Left ventricle myocardium inferior (tissue), 1 donor: ENCODE measurements around the gene SYT5. TPM values are rescaled to one million over a fixed set of nuclear protein-coding genes. Genes with fewer than 3 reads are reported as not detected.

ENCODE experiments used
- DNase-seq: peaks from one replicate; pipeline ENCODE4 v3.0.0-alpha.2; 2020
- H3K27ac ChIP-seq: fragments of 200-600 bp; replicated peaks from 2 replicates; pipeline ENCODE4 v1.8.0; 2021
- H3K27me3 ChIP-seq: fragments of 200-600 bp; 2 replicates; pipeline ENCODE4 v1.8.0; 2021; ENCODE audit warnings: low read depth
- H3K36me3 ChIP-seq: fragments of 200-600 bp; 2 replicates; pipeline ENCODE4 v1.8.0; 2021
- H3K4me1 ChIP-seq: fragments of 200-600 bp; 2 replicates; pipeline ENCODE4 v1.8.0; 2021
- H3K4me3 ChIP-seq: fragments of 200-600 bp; 2 replicates; pipeline ENCODE4 v1.8.0; 2021; ENCODE audit warnings: mild to moderate bottlenecking, moderate library complexity
- H3K9me3 ChIP-seq: fragments of 200-600 bp; replicated peaks from 2 replicates; pipeline ENCODE4 v1.8.0; 2021
- CTCF ChIP-seq: fragments of 200-600 bp; IDR thresholded peaks from 2 replicates; pipeline ENCODE4 v1.8.0; 2021; ENCODE audit warnings: antibody characterized with exemption, mild to moderate bottlenecking, borderline replicate concordance
- intact Hi-C: fragments of 100-400 bp; cut with micrococcal nuclease; formaldehyde crosslinking; loops from one replicate; pipeline ENCODE4 v1.11.0; 2022
- microRNA-seq: library from miRNA; unstranded; fragments of <30 nt; microRNA quantifications from one replicate; pipeline ENCODE4 v1.2.0, GENCODE V29; 2020
- total RNA-seq: library from RNA; stranded (reverse); fragmentation: NEBNext Ultra II Directional; extraction: Animal tissue kit (Norgen Biotek cat#: 25700); gene quantifications from one replicate; pipeline ENCODE4 v1.2.1, GENCODE V29; 2021
- donor health status: DM: no; HTN: yes; CAD: no; lungs with severe emphysema.

The SYT5 gene
- total RNA-seq, 1 donor from 2014 or later, result not detected

GRCh38 chr19:55132453-55133129, 47.5 kb downstream of the SYT5 start:
- no peak overlapping the region for H3K27ac ChIP-seq
- H3K36me3 ChIP-seq, result peaks cover 11% of the 10 kb centered on the region
- no peak for DNase-seq
- peaks cover 42% of the 10 kb centered on the region for H3K27me3 ChIP-seq
- H3K9me3 ChIP-seq, result no peaks in the 10 kb centered on the region
- no peaks in the 10 kb centered on the region for H3K4me1 ChIP-seq
- TF ChIP-seq CTCF, result peak; percentile 15
- intact Hi-C loops, result no loop called here
- H3K4me3 ChIP-seq, result no peak overlapping the region

- no peak overlapping the region for H3K4me3 ChIP-seq
- peaks cover 33% of the 10 kb centered on the region for H3K27me3 ChIP-seq
- H3K4me1 ChIP-seq, result no peaks in the 10 kb centered on the region
- TF ChIP-seq CTCF, result no peak
- H3K9me3 ChIP-seq, result no peaks in the 10 kb centered on the region
- peaks cover 7% of the 10 kb centered on the region for H3K36me3 ChIP-seq
- no peak overlapping the region for H3K27ac ChIP-seq
- DNase-seq, result no peak
- intact Hi-C loops, result no loop called here
These were observed 48.7 kb downstream of the SYT5 start for GRCh38 chr19:55131421-55131820.

Small RNA genes within 50 kb of the gene (microRNA-seq; reads per million reads assigned to microRNA genes)
- not detected for gene MIR7975

Other genes starting within 250 kb of the SYT5 start
- gene NLRP7, start 232.8 kb downstream of the SYT5 start, total RNA-seq, result not detected
- gene NLRP2, start 213.9 kb downstream of the SYT5 start, total RNA-seq, result 0.88 TPM
- 0.30 TPM for gene GP6, start 142.0 kb downstream of the SYT5 start, total RNA-seq
- gene RDH13, start 117.1 kb downstream of the SYT5 start, total RNA-seq, result 53.8 TPM
- gene EPS8L1, start 104.4 kb downstream of the SYT5 start, total RNA-seq, result 0.88 TPM
- gene PPP1R12C, start 62.7 kb downstream of the SYT5 start, total RNA-seq, result 228 TPM
- 140 TPM for gene TNNT1, start 31.1 kb downstream of the SYT5 start, total RNA-seq
- gene TNNI3, start 22.6 kb downstream of the SYT5 start, total RNA-seq, result 7,701 TPM
- gene DNAAF3, start 13.7 kb downstream of the SYT5 start, total RNA-seq, result 1.8 TPM
- gene PTPRH, start 29.2 kb upstream of the SYT5 start, total RNA-seq, result 1.1 TPM
- gene TMEM86B, start 48.5 kb upstream of the SYT5 start, total RNA-seq, result 2.1 TPM
- gene PPP6R1, start 78.7 kb upstream of the SYT5 start, total RNA-seq, result 39.8 TPM
- 29.0 TPM for gene HSPBP1, start 99.8 kb upstream of the SYT5 start, total RNA-seq
- gene BRSK1, start 103.7 kb upstream of the SYT5 start, total RNA-seq, result 3.0 TPM
- gene TMEM150B, start 145.1 kb upstream of the SYT5 start, total RNA-seq, result 2.0 TPM
- gene KMT5C, start 159.6 kb upstream of the SYT5 start, total RNA-seq, result 5.1 TPM
- not detected for gene COX6B2, start 174.4 kb upstream of the SYT5 start, total RNA-seq
- not detected for gene GARIN5B, start 183.0 kb upstream of the SYT5 start, total RNA-seq
- not detected for gene IL11, start 190.2 kb upstream of the SYT5 start, total RNA-seq
- gene TMEM190, start 196.5 kb upstream of the SYT5 start, total RNA-seq, result not detected
- 0.69 TPM for gene TMEM238, start 204.0 kb upstream of the SYT5 start, total RNA-seq
- gene RPL28, start 205.6 kb upstream of the SYT5 start, total RNA-seq, result 559 TPM
- gene UBE2S, start 227.5 kb upstream of the SYT5 start, total RNA-seq, result 33.2 TPM